BLaER1 (cell line): ENCODE results near the gene FOXF2.
"Not testable (repeated sequence)": the region's sequence is repeated elsewhere in the genome, so short reads cannot be mapped to it uniquely, and the experiment has no call there.

Source experiments
- H3K27ac ChIP-seq: shearing (Covaris generic); formaldehyde crosslinking; 2 replicates; pipeline ENCODE4 v1.8.1; 2022
- H3K27me3 ChIP-seq: shearing (Covaris generic); formaldehyde crosslinking; 2 replicates; pipeline ENCODE4 v1.8.1; 2022
- H3K36me3 ChIP-seq: shearing (Covaris generic); formaldehyde crosslinking; 2 replicates; pipeline ENCODE4 v1.8.1; 2022
- H3K4me1 ChIP-seq: shearing (Covaris generic); formaldehyde crosslinking; 2 replicates; pipeline ENCODE4 v1.8.1; 2022
- H3K4me2 ChIP-seq: shearing (Covaris generic); formaldehyde crosslinking; 2 replicates; pipeline ENCODE4 v1.8.1; 2022
- H3K4me3 ChIP-seq: shearing (Covaris generic); formaldehyde crosslinking; 2 replicates; pipeline ENCODE4 v1.8.1; 2022
- H3K9ac ChIP-seq: shearing (Covaris generic); formaldehyde crosslinking; 2 replicates; pipeline ENCODE4 v1.8.1; 2022
- H3K9me3 ChIP-seq: shearing (Covaris generic); formaldehyde crosslinking; 2 replicates; pipeline ENCODE4 v1.8.1; 2022
- H4K20me1 ChIP-seq: shearing (Covaris generic); formaldehyde crosslinking; 2 replicates; pipeline ENCODE4 v1.8.1; 2022
- Cebpa-rat ChIP-seq: shearing (Covaris generic); IDR thresholded peaks from 2 replicates; pipeline ENCODE4 v1.8.1; 2022

The FOXF2 gene

DNA sequence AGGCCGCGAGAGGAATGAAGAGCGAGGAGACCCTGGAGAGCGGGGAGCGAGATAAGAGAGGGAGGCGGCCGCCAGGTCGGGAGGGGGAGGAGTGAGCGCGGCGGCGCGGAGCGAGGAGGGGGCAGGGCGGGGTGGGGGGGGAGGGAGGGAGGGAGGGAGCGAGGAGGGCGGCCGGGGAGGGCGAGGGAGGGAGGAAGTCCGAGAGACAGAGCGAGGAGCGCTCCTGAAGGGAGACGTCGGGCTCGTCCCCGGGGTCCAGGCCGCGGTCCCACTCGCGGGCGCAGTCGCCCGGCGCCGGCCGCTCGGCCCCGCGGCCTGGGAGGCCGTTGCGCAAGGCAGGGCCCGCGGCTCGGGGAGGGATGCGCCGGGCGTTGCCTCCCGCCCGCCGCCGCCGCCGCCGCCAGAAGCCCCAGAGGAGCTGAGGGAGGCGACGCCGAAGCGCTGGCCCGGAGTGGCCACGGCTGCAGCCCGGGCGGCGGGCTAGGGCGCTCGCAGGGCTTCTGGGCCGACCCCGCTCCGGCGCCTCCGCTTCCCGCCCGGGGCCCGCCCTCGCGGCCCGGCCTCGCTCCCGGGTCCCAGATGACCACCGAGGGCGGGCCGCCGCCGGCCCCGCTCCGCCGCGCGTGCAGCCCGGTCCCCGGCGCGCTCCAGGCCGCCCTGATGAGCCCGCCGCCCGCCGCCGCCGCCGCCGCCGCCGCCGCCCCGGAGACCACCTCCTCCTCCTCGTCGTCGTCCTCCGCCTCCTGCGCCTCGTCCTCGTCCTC, at the start of gene FOXF2:
Gene FOXF2 (plus strand): TSS at position 208 of the 764 bp plus-strand sequence. CDS start 372 bp downstream, at position 580.
- H4K20me1 ChIP-seq = peaks cover 97% of the 10 kb centered on the region
- peaks cover 100% of the 10 kb centered on the region for H3K27me3 ChIP-seq
- no peaks in the 10 kb centered on the region for H3K36me3 ChIP-seq
- peak; percentile 73 for TF ChIP-seq Cebpa-rat
- peak within 1 kb of the TSS; percentile 68 for H3K4me3 ChIP-seq
- H3K9me3 ChIP-seq = no peaks in the 10 kb centered on the region
- H3K4me1 ChIP-seq = peaks cover 28% of the 10 kb centered on the region
- no peak within 1 kb of the TSS for H3K27ac ChIP-seq
- H3K4me2 ChIP-seq = peak within 1 kb of the TSS; percentile 98
- no peak within 1 kb of the TSS for H3K9ac ChIP-seq

DNA sequence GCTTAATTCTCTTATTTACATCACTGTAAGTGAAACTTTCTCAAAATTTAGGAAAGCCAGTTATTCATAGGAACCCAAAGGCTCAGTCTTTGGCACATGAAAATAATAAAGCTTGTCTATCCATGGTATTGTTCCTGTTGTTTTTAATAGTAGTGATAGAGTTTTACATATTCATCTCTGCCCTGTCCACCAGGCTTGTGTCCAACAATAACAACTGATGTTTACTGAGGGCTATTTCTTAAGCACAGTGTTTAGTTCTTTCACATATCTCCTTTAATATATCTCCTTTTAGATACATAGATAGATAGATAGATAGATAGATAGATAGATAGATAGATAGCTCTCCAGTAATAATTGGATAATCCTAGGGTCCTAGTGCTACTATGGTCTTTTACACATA, 43.3 kb upstream of the FOXF2 start:
- Histone ChIP-seq H3K4me1 (no peaks in the 10 kb centered on the region), H3K9me3 (peaks cover 2% of the 10 kb centered on the region), H3K9ac (no peak overlapping the region), H3K4me3 (no peak overlapping the region), H3K36me3 (no peaks in the 10 kb centered on the region), H3K27ac (no peak overlapping the region), H4K20me1 (no peaks in the 10 kb centered on the region), H3K27me3 (no peaks in the 10 kb centered on the region), H3K4me2 (no peak overlapping the region)
- TF ChIP-seq Cebpa-rat = no peak

DNA sequence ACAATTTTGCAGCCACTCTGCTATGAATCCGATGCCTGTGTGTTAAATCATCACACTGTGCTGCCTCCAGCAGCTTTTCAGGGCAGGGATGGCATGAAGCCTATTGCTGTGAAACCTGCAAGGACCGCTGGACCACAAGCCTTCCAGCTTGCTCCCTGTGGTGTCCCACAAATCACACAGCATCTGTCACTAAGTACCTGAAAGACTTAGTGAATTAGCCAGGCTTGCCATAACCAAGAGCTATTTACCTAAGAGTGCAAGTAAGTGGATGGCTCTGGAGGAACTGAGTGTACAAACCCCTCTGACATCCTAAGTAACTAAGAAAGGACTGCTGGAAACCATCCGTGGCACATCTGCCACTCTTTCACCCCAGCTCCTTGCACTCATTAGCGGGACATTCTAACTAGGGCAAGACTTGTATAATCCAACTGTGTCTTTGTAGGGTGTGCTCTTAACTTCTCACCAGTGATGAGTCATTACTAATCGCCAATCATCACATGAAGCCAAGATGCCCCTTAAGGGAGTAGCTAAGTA, 42.8 kb upstream of the FOXF2 start:
- no peaks in the 10 kb centered on the region for H4K20me1 ChIP-seq
- H3K27ac ChIP-seq = no peak overlapping the region
- peaks cover 7% of the 10 kb centered on the region for H3K9me3 ChIP-seq
- TF ChIP-seq Cebpa-rat = no peak
- H3K36me3 ChIP-seq = no peaks in the 10 kb centered on the region
- no peak overlapping the region for H3K4me3 ChIP-seq
- H3K4me1 ChIP-seq = no peaks in the 10 kb centered on the region
- H3K9ac ChIP-seq = no peak overlapping the region
- no peaks in the 10 kb centered on the region for H3K27me3 ChIP-seq
- no peak overlapping the region for H3K4me2 ChIP-seq

DNA sequence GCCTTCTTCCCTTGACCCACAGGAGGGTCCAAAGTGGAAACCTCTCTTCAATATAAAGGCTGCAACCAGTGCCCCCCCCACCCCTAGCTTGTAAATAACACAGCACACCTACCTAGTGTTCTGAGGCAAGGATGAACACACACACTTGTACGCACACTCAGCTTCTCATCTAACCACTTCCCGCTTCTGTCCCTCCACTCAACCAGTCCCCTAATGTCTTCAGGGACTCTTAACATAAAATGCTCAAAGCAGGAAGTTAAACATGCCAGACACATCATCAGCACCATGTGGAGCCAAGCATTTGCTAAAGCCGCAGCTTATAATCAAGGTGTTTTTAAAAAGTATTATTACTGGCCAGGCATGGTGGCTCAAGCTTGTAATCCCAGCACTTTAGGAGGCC, 42.2 kb upstream of the FOXF2 start:
- H3K4me3 ChIP-seq = no peak overlapping the region

DNA sequence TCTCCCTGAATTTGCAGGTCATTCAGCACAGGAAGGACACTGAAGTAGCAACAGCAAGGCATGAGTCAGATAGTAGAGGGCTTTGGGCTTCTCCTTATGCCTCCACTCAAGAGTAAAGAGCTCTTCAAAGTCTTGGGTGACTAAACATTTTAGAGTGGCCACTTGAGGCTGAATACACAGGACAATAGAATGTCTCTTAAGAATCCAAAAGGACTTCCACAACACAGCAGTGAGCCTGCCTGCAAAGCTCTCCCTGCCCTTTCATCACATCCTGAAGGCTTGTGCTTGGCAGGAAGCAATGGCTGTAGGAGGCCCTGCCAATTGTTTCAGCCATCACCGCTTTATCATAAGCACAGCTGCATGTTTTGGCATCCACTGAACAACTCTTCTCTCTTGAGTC, 40.7 kb upstream of the FOXF2 start:
- H3K4me1 ChIP-seq = no peaks in the 10 kb centered on the region
- H3K36me3 ChIP-seq = no peaks in the 10 kb centered on the region
- no peak overlapping the region for H3K4me3 ChIP-seq
- H3K4me2 ChIP-seq = no peak overlapping the region
- TF ChIP-seq Cebpa-rat = no peak
- no peaks in the 10 kb centered on the region for H3K27me3 ChIP-seq
- no peak overlapping the region for H3K27ac ChIP-seq
- no peak overlapping the region for H3K9ac ChIP-seq
- peaks cover 26% of the 10 kb centered on the region for H3K9me3 ChIP-seq
- H4K20me1 ChIP-seq = no peaks in the 10 kb centered on the region

More for the DNA sequence above, 42.2 kb upstream of the FOXF2 start:
- Histone ChIP-seq H3K4me2 (no peak overlapping the region), H3K27me3 (no peaks in the 10 kb centered on the region), H3K9ac (no peak overlapping the region), H3K9me3 (peaks cover 12% of the 10 kb centered on the region), H3K27ac (no peak overlapping the region), H3K36me3 (no peaks in the 10 kb centered on the region), H3K4me1 (no peaks in the 10 kb centered on the region), H4K20me1 (no peaks in the 10 kb centered on the region)
- no peak for TF ChIP-seq Cebpa-rat

DNA sequence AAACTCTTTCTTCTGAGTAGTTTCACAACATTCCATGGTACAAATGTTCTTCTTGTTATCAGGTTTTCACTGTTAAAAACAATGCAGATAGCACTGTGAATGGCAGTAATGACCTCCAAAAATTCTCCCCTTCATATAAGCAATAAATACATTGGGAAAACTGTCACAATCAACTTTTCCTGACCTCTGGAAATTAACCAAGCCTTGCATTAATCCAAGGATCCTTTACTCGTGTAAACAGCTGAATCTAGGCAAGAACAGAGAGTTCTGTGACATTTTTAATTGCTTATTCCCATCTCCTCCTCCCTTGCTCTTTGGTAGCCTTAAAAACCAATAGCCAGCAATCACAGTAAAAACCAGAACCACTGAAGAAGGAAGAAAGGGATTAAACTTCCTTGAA, 39.7 kb upstream of the FOXF2 start:
- Histone ChIP-seq H3K9me3 (peaks cover 26% of the 10 kb centered on the region), H3K36me3 (no peaks in the 10 kb centered on the region), H3K4me1 (no peaks in the 10 kb centered on the region), H3K9ac (no peak overlapping the region), H3K27me3 (no peaks in the 10 kb centered on the region), H3K4me3 (no peak overlapping the region), H4K20me1 (no peaks in the 10 kb centered on the region), H3K4me2 (no peak overlapping the region), H3K27ac (no peak overlapping the region)
- no peak for TF ChIP-seq Cebpa-rat

DNA sequence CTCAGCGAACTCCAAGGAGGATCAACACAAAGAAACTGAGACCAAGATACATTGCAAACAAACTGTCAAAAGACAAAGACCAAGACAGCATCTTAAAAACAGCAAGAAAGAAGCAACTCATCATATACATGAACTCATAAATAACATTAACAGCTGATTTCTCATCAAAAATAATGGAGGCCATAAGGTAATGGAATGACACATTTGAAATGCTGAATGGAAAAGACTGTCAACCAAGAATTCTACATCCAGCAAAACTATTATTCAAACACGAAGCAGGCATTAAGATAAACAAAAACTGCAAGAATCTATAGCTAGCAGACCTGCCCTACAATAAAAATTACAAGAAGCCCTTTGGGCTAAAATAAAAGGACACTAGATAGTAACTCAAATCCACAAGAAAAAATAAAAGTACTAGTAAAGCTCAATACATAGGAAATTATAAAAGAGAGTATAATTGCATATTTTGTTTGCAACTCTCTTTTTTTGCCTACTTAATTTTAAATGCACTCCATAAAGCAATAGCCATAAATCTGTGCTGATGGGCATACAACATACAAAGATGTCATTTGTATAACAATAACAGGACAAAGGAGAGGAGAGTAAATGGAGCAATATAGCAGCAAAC, 37.9 kb upstream of the FOXF2 start:
- Histone ChIP-seq H3K9ac (no peak overlapping the region), H3K27ac (no peak overlapping the region), H3K4me1 (no peaks in the 10 kb centered on the region), H3K9me3 (peaks cover 26% of the 10 kb centered on the region), H3K36me3 (no peaks in the 10 kb centered on the region), H4K20me1 (no peaks in the 10 kb centered on the region), H3K27me3 (no peaks in the 10 kb centered on the region), H3K4me2 (no peak overlapping the region), H3K4me3 (no peak overlapping the region)
- no peak for TF ChIP-seq Cebpa-rat

DNA sequence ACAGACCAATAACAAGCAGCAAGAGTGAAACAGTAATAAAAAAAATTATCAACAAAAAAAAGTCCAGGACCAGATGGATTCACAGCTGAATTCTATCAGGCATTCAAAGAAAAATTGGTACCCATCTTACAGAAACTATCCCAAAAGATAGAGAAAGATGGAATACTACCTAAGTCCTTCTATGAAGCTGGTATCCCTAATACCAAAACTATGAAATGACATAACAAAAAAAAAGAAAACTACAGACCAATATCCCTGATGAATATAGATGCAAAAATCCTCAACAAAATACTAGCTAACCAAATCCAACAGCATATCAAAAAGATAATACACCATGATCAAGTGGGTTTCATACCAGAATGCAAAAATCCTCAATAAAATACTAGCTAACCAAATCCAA, 34.3 kb upstream of the FOXF2 start:
- H3K27me3 ChIP-seq, H3K4me3 ChIP-seq, H3K4me1 ChIP-seq, H4K20me1 ChIP-seq, H3K27ac ChIP-seq, H3K9ac ChIP-seq, H3K36me3 ChIP-seq, H3K4me2 ChIP-seq: not testable (repeated sequence)
- H3K9me3 ChIP-seq = peaks cover 26% of the 10 kb centered on the region

DNA sequence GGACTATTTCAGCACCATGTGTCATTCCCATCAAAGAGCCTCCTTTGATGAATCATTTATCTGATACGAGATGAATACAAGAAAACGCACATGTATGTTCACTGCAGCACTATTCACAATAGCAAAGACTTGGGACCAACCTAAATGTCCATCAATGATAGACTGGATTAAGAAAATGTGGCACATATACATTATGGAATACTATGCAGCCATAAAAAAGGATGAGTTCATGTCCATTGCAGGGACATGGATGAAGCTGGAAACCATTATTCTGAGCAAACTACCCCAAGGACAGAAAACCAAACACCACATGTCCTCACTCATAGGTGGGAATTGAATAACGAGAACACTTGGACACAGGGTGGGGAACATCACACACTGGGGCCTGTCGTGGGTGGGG, 27.7 kb upstream of the FOXF2 start:
- not testable (repeated sequence) for H4K20me1 ChIP-seq, H3K9me3 ChIP-seq, H3K36me3 ChIP-seq, H3K4me2 ChIP-seq, H3K4me3 ChIP-seq, H3K27me3 ChIP-seq, H3K27ac ChIP-seq, H3K4me1 ChIP-seq, H3K9ac ChIP-seq

DNA sequence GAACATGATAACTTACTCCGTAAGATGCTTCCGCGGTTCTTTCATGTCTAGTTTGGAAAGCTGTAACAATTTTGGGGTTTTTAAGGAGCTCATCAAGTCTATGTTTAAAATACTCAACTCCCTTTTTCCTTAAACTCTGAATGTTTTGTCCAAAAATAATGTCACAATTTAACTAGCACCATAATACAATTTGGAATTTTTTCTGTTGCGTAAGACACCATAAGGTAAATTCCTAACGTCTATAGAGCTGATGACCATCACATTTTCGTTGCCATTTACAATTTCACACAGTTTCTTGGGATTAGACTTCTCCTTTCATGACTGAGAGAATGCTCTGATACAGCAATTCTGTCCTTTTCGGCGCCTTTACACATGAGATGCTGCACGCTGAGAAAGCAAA, 26.7 kb upstream of the FOXF2 start:
- H3K9me3 ChIP-seq = no peaks in the 10 kb centered on the region
- H3K4me1 ChIP-seq = no peaks in the 10 kb centered on the region
- no peak overlapping the region for H3K4me2 ChIP-seq
- H4K20me1 ChIP-seq = no peaks in the 10 kb centered on the region
- H3K9ac ChIP-seq = no peak overlapping the region
- H3K36me3 ChIP-seq = no peaks in the 10 kb centered on the region
- no peak overlapping the region for H3K27ac ChIP-seq
- TF ChIP-seq Cebpa-rat = no peak
- no peaks in the 10 kb centered on the region for H3K27me3 ChIP-seq
- no peak overlapping the region for H3K4me3 ChIP-seq
